SU-DHL-6 (cell line): ENCODE results near the gene DNPH1.

Source experiments
- CTCF ChIP-seq: fragments of 200-600 bp; sonication (generic); IDR thresholded peaks from one replicate; pipeline ENCODE4 v1.5.1; 2017; ENCODE audit warnings: antibody characterized with exemption, mild to moderate bottlenecking, low read length, moderate library complexity; ENCODE audit not compliant: insufficient read depth, poor library complexity, severe bottlenecking
- EZH2phosphoT487 ChIP-seq: fragments of 200-600 bp; sonication (generic), shearing (Covaris generic); conservative IDR thresholded peaks from 2 replicates; pipeline ENCODE4 v1.6.1; 2018; ENCODE audit warnings: mild to moderate bottlenecking, antibody characterized with exemption, low read length, moderate library complexity, mixed read lengths

GRCh38 chr6:43231735-43232450, 2.6 kb upstream of the DNPH1 start:
- no peak for TF ChIP-seq CTCF
- TF ChIP-seq EZH2phosphoT487 = no peak
